ENCODE results near the gene UBE2E2.
A peak's percentile ranks its signal among the peaks of the same experiment; 100 is the strongest.

UBE2E2 gene

DNA sequence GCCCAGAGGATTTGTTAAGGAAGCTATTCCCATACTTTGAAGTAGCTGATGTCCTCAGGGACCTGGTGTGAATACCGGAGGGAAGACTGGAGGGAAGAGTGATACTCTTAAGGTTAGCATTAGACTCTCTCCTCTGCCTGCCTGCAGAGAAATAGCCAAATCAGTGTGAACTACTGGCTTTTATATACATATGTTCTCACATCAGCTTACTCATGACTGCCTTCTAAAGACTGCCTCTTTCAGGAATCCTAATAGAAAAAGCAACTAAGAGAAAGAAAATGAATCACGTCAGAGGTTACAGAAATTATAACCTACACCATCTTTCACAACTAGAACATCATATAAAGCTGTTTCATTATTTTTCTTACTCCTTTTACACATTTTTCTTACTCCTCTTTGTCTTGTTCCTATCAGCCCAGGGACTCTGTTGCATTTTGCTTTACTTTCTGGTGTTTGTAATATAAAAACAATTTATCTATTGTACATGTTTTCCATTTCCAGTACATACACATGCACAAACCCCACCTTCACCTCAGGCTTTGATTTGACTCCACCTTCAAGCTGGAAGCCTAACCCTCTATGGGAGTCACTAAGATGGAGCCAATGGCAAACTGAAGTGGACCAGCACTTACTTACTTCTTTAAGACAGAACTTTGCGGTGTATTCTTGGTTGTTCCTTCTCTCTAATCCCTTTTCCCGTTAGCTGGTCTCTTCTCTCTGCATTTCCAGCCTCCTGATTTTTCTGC, 345.0 kb downstream of the UBE2E2 start:
- no peak for DNase-seq

DNA sequence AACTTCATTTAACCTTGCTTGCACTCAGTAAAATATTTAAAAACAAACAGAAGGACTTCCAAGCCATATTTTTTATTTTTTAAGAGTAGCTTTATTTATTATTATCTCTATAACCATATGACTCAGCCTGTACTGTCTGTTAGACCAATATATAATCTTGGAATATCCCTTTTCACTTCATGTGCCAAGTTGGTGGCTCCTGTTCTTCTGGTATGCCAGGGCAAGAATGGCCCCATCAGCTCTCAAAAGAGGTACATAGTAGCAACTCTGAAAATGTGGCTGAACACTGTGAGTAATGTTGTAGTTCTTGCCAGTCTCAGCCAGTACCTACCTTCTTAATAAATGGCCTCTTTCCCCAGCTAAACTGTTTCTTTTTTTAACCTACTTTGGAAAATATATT, 345.6 kb downstream of the UBE2E2 start:
- no peak for DNase-seq

GRCh38 chr3:23549148-23549910, 346.2 kb downstream of the UBE2E2 start:
- DNase-seq, result no peak

DNA sequence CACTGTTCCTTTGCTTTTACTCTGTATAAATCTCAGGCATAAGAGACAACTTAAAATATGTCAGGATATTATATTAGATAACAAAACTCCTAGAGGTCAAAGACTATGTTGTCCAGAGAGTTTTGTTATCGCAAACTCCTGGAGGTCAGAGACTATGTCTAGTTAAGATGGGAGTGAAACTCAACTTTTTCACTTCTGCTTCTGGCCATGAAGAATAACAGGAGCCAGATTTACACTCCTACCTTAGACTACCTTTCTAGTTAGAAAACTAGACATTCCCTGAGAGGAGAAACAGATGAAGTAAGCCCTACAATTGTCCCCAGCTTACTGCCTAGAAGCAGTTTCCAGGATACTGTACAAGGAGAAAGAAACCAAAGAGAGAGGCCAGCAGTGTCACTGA, 347.3 kb downstream of the UBE2E2 start:
- no peak for DNase-seq

GRCh38 chr3:23552506-23552905, 349.4 kb downstream of the UBE2E2 start:
- DNase-seq, result no peak

DNA sequence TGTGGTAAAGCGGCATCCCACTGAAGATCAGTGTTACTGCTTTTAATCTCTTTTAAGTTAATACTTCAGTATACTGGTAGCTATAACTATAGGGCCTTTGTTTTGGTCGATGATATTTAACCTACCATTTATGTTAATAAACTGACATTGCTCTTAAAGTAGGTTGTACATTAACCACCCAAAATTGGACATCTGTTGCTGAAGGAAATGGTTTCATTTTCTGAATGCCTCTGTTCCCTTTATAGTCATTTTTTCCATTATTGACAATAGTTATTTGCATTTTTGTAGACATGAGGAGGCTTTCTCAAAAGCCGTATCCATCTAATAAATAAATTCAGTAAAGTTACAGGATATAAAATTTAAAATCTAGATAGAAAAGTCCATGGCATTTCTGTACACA, 350.2 kb downstream of the UBE2E2 start:
- DNase-seq, result no peak

GRCh38 chr3:23565041-23565775, 362.1 kb downstream of the UBE2E2 start:
- no peak for DNase-seq

DNA sequence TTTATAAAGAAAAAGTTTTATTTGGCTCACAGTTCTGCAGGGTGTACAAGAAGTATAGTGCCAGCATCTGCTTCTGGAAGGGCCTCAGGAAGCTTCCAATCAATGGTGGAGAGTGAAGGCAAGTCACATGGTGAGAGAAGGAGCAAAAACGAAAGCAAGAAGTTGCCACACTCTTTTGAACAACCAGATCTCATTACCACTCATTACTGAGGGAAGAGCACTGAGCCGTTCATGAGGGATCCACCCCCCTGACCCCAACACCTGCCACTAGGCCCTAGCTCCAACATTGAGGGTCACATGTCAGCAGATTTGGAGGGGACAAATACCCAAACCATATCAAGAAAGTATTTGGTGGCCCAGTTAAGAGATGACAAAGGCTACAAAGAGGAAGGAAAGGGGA, 363.4 kb downstream of the UBE2E2 start:
- no peak for DNase-seq

GRCh38 chr3:23567917-23568316, 364.8 kb downstream of the UBE2E2 start:
- DNase-seq, result peak in 1 of 2 donors; percentile 4

GRCh38 chr3:23573827-23574226, 370.7 kb downstream of the UBE2E2 start:
- DNase-seq, result no peak

DNA sequence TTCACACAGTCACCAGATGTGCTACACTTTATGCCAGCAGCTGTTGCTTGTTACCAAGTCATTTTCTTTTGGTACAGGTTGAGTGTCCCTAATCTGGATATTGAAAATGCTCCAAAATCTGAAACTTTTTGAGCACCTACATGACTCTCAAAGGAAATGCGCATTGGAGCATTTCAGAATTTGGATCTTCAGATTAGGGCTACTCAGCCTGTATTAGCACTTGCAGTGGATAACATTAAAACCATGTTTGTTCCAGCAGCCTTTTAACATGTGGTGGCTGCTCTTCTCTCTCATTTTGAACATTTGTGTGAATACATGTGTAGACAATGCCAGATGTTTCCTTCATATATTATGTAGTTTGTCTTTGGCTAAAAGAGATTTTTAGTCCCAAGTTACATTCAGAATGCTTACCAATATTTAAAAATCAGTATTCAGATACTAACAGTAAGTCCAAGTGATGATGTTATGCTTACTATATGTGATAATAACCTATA, 371.7 kb downstream of the UBE2E2 start:
- no peak for DNase-seq

- DNase-seq, result no peak
These were observed 372.6 kb downstream of the UBE2E2 start for GRCh38 chr3:23575697-23576096.

- DNase-seq, result no peak
These were observed 373.3 kb downstream of the UBE2E2 start for GRCh38 chr3:23576379-23576959.

GRCh38 chr3:23580096-23580713, 377.1 kb downstream of the UBE2E2 start:
- no peak for DNase-seq

GRCh38 chr3:23583980-23584740, 381.0 kb downstream of the UBE2E2 start:
- no peak for DNase-seq

DNA sequence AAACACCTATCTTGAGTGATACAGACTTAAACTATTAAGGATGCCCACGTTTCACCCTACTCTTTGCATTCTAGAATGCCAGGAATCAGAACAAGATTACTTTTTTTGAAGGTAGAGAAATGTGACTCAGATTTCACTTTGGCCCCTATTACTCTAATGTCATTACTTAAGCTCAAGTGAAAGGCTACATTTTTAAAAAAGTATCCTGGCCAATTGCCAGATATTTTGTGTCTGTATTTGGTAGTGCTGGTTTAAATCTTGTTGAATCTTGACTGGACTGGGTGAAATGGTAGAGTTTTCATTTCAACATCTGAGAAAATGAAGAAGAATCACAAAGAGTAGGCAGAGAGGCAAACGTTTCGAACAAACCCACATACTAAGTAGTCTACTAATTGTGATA, 384.4 kb downstream of the UBE2E2 start:
- no peak for DNase-seq

GRCh38 chr3:23588547-23588946, 385.4 kb downstream of the UBE2E2 start:
- no peak for DNase-seq

DNA sequence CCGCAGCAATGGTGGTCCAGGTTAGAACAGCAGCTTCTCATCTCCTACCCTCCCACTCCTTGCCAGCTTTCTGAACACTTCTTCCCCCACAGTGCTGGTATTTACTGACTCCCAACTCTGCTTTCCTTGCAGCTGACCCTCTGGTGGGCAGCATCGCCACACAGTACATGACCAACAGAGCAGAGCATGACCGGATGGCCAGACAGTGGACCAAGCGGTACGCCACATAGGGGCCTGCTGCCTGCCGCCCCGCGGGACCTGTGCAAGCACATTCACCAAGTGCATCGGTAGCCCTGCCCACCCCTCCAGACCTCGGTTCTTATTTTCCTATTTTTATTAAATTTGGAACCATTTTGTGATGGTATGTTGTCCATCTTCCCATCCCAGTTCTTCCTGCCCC, 386.5 kb downstream of the UBE2E2 start:
- no peak for DNase-seq

DNA sequence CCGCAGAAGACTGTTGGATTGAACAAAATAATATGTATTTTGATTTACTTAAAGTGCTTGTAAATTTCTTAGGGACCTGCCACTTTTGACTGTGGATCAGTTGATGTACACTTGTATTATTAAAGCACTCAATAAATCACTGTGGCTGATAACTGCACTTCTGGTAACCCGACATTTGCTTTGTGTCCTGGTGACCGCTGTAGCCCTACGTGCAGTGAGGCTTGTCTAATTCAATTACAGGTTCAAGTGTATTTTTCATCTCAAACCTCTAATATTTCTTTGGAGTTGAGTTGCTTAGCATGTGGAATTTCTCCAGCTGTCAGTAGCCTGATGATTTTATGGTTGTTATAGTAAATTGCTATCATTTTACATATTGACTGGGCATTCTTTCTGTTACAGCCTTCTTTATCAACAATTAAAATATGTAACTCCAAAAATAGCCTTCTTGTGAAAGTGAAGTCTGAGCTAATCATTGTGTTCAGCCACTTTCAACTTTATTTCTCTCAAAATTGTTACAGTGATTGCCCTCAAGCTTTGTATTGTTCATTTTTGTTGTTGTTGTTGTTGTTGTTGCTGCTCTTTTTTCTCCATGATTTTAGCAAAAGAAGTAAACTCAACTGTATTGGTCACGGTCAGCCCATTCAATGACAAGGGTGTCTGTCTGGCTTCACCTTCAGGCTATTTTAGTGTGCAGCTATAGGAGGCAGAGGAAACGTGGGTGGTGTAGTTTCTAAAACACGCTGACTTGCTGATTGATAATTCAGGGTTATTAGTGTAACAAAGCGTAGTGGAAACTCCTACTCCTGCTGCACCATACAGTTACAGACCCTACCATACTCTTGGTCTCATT, 387.5 kb downstream of the UBE2E2 start:
- no peak for DNase-seq

GRCh38 chr3:23591374-23591773, 388.2 kb downstream of the UBE2E2 start:
- DNase-seq, result no peak

All from hippocampal formation (tissue), 2 donors.